WTC11 (cell line): ENCODE data around the gene KAT6B. TPM values are rescaled to one million over a fixed set of nuclear protein-coding genes. Genes with fewer than 3 reads are reported as not detected.

Source experiments
- ATAC-seq: fragments of 200-7000 bp; cut with Tn5 transposase; 2 replicates; pipeline ENCODE4 v1.10.0; 2021; ENCODE audit warnings: mild to moderate bottlenecking, moderate library complexity
- CTCF ChIA-PET: fragments of 300-600 bp; sonication (Branson Sonifier 250); formaldehyde crosslinking; loops from one replicate; lab custom pipeline; 2021; ENCODE audit warnings: antibody characterized with exemption; lab: Charles Lee
- POLR2A ChIA-PET: fragments of 350-600 bp; sonication (Branson Sonifier 250); formaldehyde crosslinking; loops from one replicate; lab custom pipeline; 2021; ENCODE audit warnings: antibody characterized with exemption; lab: Charles Lee
- DNase-seq: peaks from one replicate; pipeline ENCODE4 v3.0.0; 2021; ENCODE audit warnings: low spot score
- H3K27ac Mint-ChIP-seq: 2 replicates; pipeline ENCODE4 v1.8.0; 2021; ENCODE audit warnings: mixed read lengths
- H3K27me3 Mint-ChIP-seq: 2 replicates; pipeline ENCODE4 v1.8.0; 2021; ENCODE audit warnings: low read depth, mild to moderate bottlenecking, moderate library complexity, mixed read lengths
- H3K36me3 Mint-ChIP-seq: 2 replicates; pipeline ENCODE4 v1.8.0; 2021; ENCODE audit warnings: mixed read lengths
- H3K4me1 Mint-ChIP-seq: 2 replicates; pipeline ENCODE4 v1.8.0; 2022; ENCODE audit warnings: mixed read lengths
- H3K4me3 Mint-ChIP-seq: 2 replicates; pipeline ENCODE4 v1.8.0; 2021; ENCODE audit warnings: mild to moderate bottlenecking, moderate library complexity, mixed read lengths
- H3K9me3 Mint-ChIP-seq: 2 replicates; pipeline ENCODE4 v1.8.0; 2021; ENCODE audit warnings: mixed read lengths
- ARID4B ChIP-seq: sonication (generic); formaldehyde crosslinking; IDR thresholded peaks from 2 replicates; pipeline ENCODE4 v1.8.0; 2023; ENCODE audit warnings: missing genetic modification reagents, mild to moderate bottlenecking, borderline replicate concordance
- ERG ChIP-seq: fragments of 250-450 bp; sonication (Bioruptor Pico); IDR thresholded peaks from 2 replicates; pipeline ENCODE4 v1.8.0; 2021; ENCODE audit warnings: mild to moderate bottlenecking
- GTF2I ChIP-seq: fragments of 250-450 bp; sonication (Bioruptor Pico); conservative IDR thresholded peaks from 2 replicates; pipeline ENCODE4 v1.4.0; 2021; ENCODE audit warnings: mild to moderate bottlenecking
- IRF2 ChIP-seq: sonication (generic); formaldehyde crosslinking; IDR thresholded peaks from 2 replicates; pipeline ENCODE4 v1.8.0; 2022; ENCODE audit warnings: low read depth, missing genetic modification reagents, borderline replicate concordance
- MYBL2 ChIP-seq: sonication (generic); formaldehyde crosslinking; IDR thresholded peaks from 2 replicates; pipeline ENCODE4 v1.8.1; 2023; ENCODE audit warnings: mild to moderate bottlenecking, moderate library complexity, missing genetic modification reagents
- NFE2L1 ChIP-seq: sonication (generic); formaldehyde crosslinking; IDR thresholded peaks from 2 replicates; pipeline ENCODE4 v1.8.1; 2023; ENCODE audit warnings: missing genetic modification reagents
- PRDM15 ChIP-seq: sonication (generic); formaldehyde crosslinking; IDR thresholded peaks from 2 replicates; pipeline ENCODE4 v1.8.0; 2022; ENCODE audit warnings: missing genetic modification reagents
- SP1 ChIP-seq: sonication (generic); formaldehyde crosslinking; conservative IDR thresholded peaks from 2 replicates; pipeline ENCODE4 v1.8.1; 2022; ENCODE audit warnings: missing genetic modification reagents
- TCF7 ChIP-seq: sonication (generic); formaldehyde crosslinking; IDR thresholded peaks from 2 replicates; pipeline ENCODE4 v1.8.0; 2022; ENCODE audit warnings: mild to moderate bottlenecking, low read depth, missing genetic modification reagents, moderate library complexity
- TEAD4 ChIP-seq: sonication (generic); formaldehyde crosslinking; IDR thresholded peaks from 2 replicates; pipeline ENCODE4 v1.8.0; 2022; ENCODE audit warnings: mild to moderate bottlenecking, missing genetic modification reagents
- ZBTB21 ChIP-seq: sonication (generic); formaldehyde crosslinking; IDR thresholded peaks from 2 replicates; pipeline ENCODE4 v1.8.1; 2023; ENCODE audit warnings: mild to moderate bottlenecking, missing genetic modification reagents, borderline replicate concordance
- ZNF219 ChIP-seq: sonication (generic); formaldehyde crosslinking; IDR thresholded peaks from 2 replicates; pipeline ENCODE4 v1.8.0; 2023; ENCODE audit warnings: missing genetic modification reagents, mild to moderate bottlenecking, borderline replicate concordance
- ZNF317 ChIP-seq: sonication (generic); formaldehyde crosslinking; IDR thresholded peaks from 2 replicates; pipeline ENCODE4 v1.8.1; 2023; ENCODE audit warnings: low read depth, mild to moderate bottlenecking, moderate library complexity, missing genetic modification reagents, borderline replicate concordance
- ZNF423 ChIP-seq: fragments of 250-450 bp; sonication (Bioruptor Pico); IDR thresholded peaks from 2 replicates; pipeline ENCODE4 v2.1.2; 2022; ENCODE audit warnings: mild to moderate bottlenecking, moderate library complexity
- total RNA-seq: library from RNA; stranded (reverse); gene quantifications from 3 replicates; pipeline ENCODE4 v1.2.3, GENCODE V29; 2021
- TF ChIP-seq, protein P1 (sequence below): sonication (generic); formaldehyde crosslinking; IDR thresholded peaks from 2 replicates; pipeline ENCODE4 v1.8.1; 2022; ENCODE audit warnings: low read depth, mild to moderate bottlenecking, moderate library complexity, missing genetic modification reagents, borderline replicate concordance

Gene KAT6B
- total RNA-seq, 1 experiment from 2014 or later, result 18.5 TPM

- CTCF ChIA-PET, result no interaction called here
- H3K4me1 Mint-ChIP-seq, result peaks cover 12% of the 10 kb centered on the region
- ATAC-seq (no peak), DNase-seq (no peak)
- no peak overlapping the region for H3K4me3 Mint-ChIP-seq
- POLR2A ChIA-PET, result no interaction called here
- peaks cover 14% of the 10 kb centered on the region for H3K9me3 Mint-ChIP-seq
- H3K36me3 Mint-ChIP-seq, result peaks cover 13% of the 10 kb centered on the region
- H3K27ac Mint-ChIP-seq, result no peak overlapping the region
- H3K27me3 Mint-ChIP-seq, result peaks cover 5% of the 10 kb centered on the region
- TF ChIP-seq ZNF317 (CRISPR knock-in tag), result peak; percentile 100
- no peak for TF ChIP-seq ERG (CRISPR knock-in tag)
Observed at GRCh38 chr10:74816824-74817498, 9.4 kb upstream of the KAT6B start.

GRCh38 chr10:74821501-74821900 lies 4.9 kb upstream of the KAT6B start:
- ATAC-seq (no peak), DNase-seq (no peak)
- Mint-ChIP-seq H3K4me1 (peaks cover 27% of the 10 kb centered on the region), H3K9me3 (peaks cover 11% of the 10 kb centered on the region), H3K27ac (no peak overlapping the region), H3K4me3 (no peak overlapping the region), H3K27me3 (no peaks in the 10 kb centered on the region), H3K36me3 (peaks cover 10% of the 10 kb centered on the region)
- ChIA-PET CTCF (interaction anchor here (0.6 kb wide), 1 partner anchor 128 kb away, joined by 3 read pairs; no protein-coding TSS in a partner anchor), POLR2A (interaction anchor here (0.6 kb wide), 1 partner anchor 594 kb away, joined by 3 read pairs; no protein-coding TSS in a partner anchor)
- TF ChIP-seq PRDM15 (CRISPR knock-in tag) (no peak), SP1 (no peak), TEAD4 (CRISPR knock-in tag) (no peak), ZNF219 (CRISPR knock-in tag) (no peak), IRF2 (CRISPR knock-in tag) (no peak), MYBL2 (CRISPR knock-in tag) (no peak), ARID4B (CRISPR knock-in tag) (no peak), TCF7 (CRISPR knock-in tag) (no peak), ZNF423 (CRISPR knock-in tag) (no peak), ZBTB21 (no peak), NFE2L1 (CRISPR knock-in tag) (no peak), GTF2I (CRISPR knock-in tag) (no peak)
- TF ChIP-seq, protein P1, sequence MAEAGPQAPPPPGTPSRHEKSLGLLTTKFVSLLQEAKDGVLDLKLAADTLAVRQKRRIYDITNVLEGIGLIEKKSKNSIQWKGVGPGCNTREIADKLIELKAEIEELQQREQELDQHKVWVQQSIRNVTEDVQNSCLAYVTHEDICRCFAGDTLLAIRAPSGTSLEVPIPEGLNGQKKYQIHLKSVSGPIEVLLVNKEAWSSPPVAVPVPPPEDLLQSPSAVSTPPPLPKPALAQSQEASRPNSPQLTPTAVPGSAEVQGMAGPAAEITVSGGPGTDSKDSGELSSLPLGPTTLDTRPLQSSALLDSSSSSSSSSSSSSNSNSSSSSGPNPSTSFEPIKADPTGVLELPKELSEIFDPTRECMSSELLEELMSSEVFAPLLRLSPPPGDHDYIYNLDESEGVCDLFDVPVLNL (CRISPR knock-in tag), result no peak
